ENCODE measurements around the gene SLC43A3. TPM values are rescaled to one million over a fixed set of nuclear protein-coding genes. Genes with fewer than 3 reads are reported as not detected.

Gene SLC43A3
- total and polyA plus RNA-seq, 3 donors from 2014 or later, result 13.8 to 20.8 (median 13.9) TPM

GRCh38 chr11:57409321-57410100 lies 17.4 kb downstream of the SLC43A3 start:
- Histone ChIP-seq H3K4me3 (no peak overlapping the region), H3K27me3 (no peaks in the 10 kb centered on the region), H3K4me1 (no peaks in the 10 kb centered on the region), H3K36me3 (ENCODE audit: low read depth, missing control alignments) (no peaks in the 10 kb centered on the region), H3K27ac (no peak overlapping the region), H3K9me3 (no peaks in the 10 kb centered on the region)
- no peak for TF ChIP-seq POLR2A (IDR thresholded peaks at IDR 0.05)
- no peak for TF ChIP-seq CTCF (IDR thresholded peaks at IDR 0.05)
- intact Hi-C loops (cut with DNase I; ENCODE audit: low total_unique reads), result no loop called here
- no peak for DNase-seq
- 94 to 99% methylated on average over 18 of the region's 18 CpGs for WGBS, 2 donors

GRCh38 chr11:57408771-57409170 lies 18.1 kb downstream of the SLC43A3 start:
- no peaks in the 10 kb centered on the region for H3K27me3 ChIP-seq
- H3K4me1 ChIP-seq, result no peaks in the 10 kb centered on the region
- TF ChIP-seq CTCF (IDR thresholded peaks at IDR 0.05) (no peak), POLR2A (IDR thresholded peaks at IDR 0.05) (no peak)
- DNase-seq, result no peak
- no peaks in the 10 kb centered on the region for H3K36me3 ChIP-seq (ENCODE audit: low read depth, missing control alignments)
- 90% methylated on average over 2 of the region's 2 CpGs for WGBS, 2 donors
- intact Hi-C loops (cut with DNase I; ENCODE audit: low total_unique reads), result no loop called here
- no peaks in the 10 kb centered on the region for H3K9me3 ChIP-seq
- no peak overlapping the region for H3K4me3 ChIP-seq
- no peak overlapping the region for H3K27ac ChIP-seq

GRCh38 chr11:57407941-57408475 lies 18.9 kb downstream of the SLC43A3 start:
- TF ChIP-seq CTCF (IDR thresholded peaks at IDR 0.05) (no peak), POLR2A (IDR thresholded peaks at IDR 0.05) (no peak)
- 85 to 92% methylated on average over 8 of the region's 8 CpGs for WGBS, 2 donors

GRCh38 chr11:57407010-57407920 lies 19.7 kb downstream of the SLC43A3 start:
- H3K27me3 ChIP-seq, result no peaks in the 10 kb centered on the region
- intact Hi-C loops (cut with DNase I; ENCODE audit: low total_unique reads), result no loop called here
- H3K4me3 ChIP-seq, result no peak overlapping the region
- no peaks in the 10 kb centered on the region for H3K36me3 ChIP-seq (ENCODE audit: low read depth, missing control alignments)
- WGBS, 2 donors, result 63 to 64% methylated on average over 9 of the region's 9 CpGs
- H3K9me3 ChIP-seq, result no peaks in the 10 kb centered on the region
- no peak for DNase-seq
- TF ChIP-seq CTCF (IDR thresholded peaks at IDR 0.05) (no peak), POLR2A (IDR thresholded peaks at IDR 0.05) (no peak)
- H3K4me1 ChIP-seq, result no peaks in the 10 kb centered on the region
- no peak overlapping the region for H3K27ac ChIP-seq

More at GRCh38 chr11:57407941-57408475, 18.9 kb downstream of the SLC43A3 start:
- H3K9me3 ChIP-seq, result no peaks in the 10 kb centered on the region
- no peaks in the 10 kb centered on the region for H3K36me3 ChIP-seq (ENCODE audit: low read depth, missing control alignments)
- intact Hi-C loops (cut with DNase I; ENCODE audit: low total_unique reads), result no loop called here
- H3K4me3 ChIP-seq, result no peak overlapping the region
- H3K27ac ChIP-seq, result no peak overlapping the region
- H3K27me3 ChIP-seq, result no peaks in the 10 kb centered on the region
- no peaks in the 10 kb centered on the region for H3K4me1 ChIP-seq
- DNase-seq, result no peak

Measured in testis (tissue), 3 donors.